HG03045 (cell line): ENCODE measurements around the gene MFSD8.
"Not testable (repeated sequence)": the region's sequence is repeated elsewhere in the genome, so short reads cannot be mapped to it uniquely, and the experiment has no call there.

Source experiments
- ATAC-seq: cut with Tn5 transposase; IDR thresholded peaks from one replicate; pipeline ENCODE4 v1.9.1; 2021; ENCODE audit warnings: mild to moderate bottlenecking, moderate library complexity; ENCODE audit not compliant: unreplicated experiment

The MFSD8 gene

DNA sequence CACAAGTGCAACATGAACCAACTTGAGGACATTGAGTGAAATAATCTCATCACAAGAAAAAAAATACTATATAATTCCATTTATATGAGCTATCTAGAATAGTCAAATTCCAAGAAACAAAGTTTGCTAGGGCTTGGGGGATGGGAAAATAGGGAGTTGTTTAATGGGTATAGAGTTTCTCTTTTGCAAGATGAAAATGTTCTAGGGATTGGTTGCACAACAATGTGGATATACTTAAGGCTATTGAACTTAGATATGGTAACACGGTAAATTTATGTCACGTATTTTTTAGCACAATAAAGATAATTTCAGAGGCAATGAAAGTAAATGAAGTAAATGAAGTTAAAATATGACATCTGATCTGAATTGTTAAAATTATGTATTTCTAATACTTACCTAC is 7.9 kb downstream of the MFSD8 start:
- ATAC-seq: no peak

DNA sequence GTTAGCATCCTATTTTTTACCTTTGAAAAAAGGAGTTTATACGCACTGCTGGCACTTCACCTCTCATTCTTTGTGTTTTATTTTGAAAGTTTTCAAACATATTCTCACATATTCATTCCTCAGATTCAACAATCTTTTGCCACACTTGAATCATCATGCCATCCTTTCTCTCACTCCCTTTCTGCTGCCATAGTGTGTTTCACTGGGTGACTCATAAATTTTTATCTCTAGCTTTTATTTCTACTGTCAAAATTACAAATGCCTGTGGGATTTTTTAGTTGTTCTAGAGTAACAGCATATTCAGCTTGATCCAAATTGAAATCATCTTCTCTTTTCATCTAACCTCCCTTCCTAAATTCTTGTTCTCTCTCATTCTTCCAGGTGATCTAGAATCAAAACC is 28.0 kb downstream of the MFSD8 start:
- ATAC-seq: no peak

DNA sequence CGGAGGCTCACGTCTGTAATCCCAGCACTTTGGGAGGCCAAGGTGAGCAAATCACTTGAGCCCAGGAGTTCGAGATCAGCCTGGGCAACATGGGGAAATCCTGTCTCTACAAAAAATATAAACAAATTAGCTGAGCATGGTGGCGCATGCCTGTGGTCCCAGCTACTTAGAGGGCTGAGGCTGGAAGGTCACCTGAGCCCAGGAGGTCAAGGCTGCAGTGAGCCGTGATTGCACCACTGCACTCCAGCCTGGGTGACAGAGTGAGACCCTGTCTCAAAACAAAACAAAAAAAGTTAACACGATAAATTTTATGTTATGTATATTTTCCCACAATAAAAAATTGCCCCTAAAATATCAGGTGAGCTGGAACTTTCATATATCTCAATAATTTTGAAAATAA is 33.1 kb downstream of the MFSD8 start:
- ATAC-seq: not testable (repeated sequence)

DNA sequence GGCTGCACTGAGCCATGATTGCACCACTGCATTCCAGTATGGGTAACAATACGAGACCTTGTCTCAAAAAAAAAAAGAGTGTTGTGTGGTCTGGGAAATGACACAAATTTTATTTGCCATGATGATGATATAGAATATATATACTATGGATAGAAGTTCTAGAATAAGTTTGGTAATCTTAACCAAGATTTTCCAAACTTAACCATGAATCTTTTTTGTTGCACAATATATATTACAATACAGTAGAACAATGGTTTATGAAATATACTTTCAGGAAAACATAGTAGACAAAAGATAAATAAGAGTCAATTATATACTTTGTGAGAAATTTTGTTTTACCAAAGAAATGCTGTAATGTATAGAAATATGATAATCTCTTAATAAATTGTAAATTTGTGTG is 34.8 kb downstream of the MFSD8 start:
- ATAC-seq: no peak

DNA sequence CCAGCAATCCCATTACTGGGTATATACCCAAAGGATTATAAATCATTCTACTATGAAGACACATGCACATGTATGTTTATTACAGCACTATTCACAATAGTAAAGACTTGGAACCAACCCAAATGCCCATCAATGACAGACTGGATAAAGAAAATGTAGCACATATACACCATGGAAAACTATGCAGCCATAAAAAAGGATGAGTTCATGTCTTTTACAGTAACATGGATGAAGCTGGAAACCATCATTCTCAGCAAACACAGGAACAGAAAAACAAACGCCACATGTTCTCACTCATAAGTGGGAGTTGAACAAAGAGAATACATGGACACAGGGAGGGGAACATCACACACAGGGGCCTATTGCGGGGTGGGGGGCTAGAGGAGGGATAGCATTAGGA is 39.3 kb downstream of the MFSD8 start:
- not testable (repeated sequence) for ATAC-seq

DNA sequence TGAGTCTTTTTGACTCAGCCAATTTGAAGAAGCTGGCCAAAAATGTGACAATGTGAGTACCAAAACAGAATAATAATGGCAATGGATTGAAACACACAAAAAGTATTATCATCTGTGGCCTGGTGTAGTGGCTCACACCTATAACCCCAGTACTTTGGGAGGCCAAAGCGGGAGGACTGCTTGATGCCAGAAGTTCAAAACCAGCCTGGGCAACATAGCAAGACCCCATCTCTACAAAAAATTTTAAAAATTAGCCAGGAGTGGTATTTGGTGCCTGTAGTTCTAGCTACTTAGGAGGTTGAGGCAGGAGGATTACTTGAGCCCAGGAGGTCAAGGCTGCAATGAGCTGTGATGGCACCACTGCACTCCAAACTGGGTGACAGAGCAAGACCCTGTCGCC is 42.7 kb downstream of the MFSD8 start:
- ATAC-seq: no peak

DNA sequence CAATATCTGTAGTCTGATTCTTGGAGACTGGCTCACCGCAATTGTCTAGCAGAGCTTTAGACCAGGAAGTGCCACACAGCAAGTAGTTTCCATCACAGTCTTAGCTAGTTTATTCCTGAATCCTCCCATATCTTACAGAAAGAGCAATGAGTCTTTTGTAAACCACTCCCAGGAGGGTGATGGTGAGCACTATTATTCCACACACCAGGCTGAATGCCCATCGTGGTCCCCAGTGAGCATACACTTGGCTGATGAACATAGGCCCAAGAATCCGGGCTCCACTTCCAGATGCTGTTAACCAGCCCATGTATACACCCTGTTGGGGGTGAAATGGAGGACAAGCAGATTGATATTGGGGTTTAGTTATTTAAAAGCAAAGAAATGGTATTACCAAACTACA is 44.5 kb downstream of the MFSD8 start:
- ATAC-seq: no peak

DNA sequence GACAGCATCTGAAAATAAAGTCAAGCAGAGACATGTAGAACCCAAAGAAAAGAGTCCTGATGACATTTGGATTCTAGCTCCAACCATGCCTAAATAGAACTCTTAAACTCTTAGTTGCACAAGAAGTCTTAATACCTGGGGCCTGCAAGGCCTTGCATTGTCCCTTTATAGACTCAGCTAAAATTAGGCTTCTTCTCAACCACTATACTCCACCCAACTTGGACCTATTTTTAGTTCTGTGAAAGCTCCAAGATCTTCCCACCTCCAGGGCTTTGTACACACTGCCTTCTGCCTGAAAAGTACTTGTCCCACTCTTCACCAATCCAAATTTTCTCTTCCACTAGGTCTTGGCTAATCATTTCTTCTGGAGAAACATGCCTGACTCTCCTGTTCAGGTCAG is 47.8 kb downstream of the MFSD8 start:
- no peak for ATAC-seq

DNA sequence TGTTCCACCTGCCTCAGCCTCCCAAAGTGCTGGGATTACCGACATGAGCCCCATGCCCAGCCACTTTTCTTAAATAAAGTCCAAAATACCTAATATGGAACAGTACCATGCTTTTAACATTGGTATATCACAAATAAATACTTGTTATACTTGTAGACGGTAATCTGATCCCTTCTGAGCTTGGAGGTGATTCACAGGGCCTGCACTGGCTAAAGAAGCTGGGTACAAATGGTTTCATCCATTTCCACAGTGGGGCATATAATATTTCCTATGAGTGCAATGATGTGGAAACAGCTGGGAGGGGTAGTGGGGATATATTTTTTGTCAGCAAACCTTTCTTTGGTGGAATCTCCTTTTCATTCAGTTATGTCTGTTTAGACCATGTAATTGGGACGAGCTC is 48.5 kb downstream of the MFSD8 start:
- ATAC-seq: no peak

DNA sequence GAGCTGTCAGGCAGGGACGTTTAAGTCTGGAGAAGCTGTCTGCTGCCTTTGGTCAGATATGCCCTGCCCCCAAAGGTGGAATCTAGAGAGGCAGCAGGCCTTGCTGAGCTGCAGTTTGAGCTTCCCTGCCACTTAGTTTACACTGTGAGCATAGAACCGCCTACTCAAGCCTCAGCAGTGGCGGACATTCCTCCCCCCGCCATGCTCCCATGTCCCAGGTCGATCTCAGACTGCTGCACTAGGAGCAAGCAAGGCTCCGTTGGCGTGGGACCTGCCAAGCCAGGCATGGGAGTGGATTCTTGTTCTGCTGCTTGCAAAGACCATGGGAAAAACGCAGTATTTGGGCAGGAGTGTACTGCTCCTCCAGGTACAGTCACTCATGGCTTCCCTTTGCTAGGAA is 59.9 kb downstream of the MFSD8 start:
- ATAC-seq: no peak

DNA sequence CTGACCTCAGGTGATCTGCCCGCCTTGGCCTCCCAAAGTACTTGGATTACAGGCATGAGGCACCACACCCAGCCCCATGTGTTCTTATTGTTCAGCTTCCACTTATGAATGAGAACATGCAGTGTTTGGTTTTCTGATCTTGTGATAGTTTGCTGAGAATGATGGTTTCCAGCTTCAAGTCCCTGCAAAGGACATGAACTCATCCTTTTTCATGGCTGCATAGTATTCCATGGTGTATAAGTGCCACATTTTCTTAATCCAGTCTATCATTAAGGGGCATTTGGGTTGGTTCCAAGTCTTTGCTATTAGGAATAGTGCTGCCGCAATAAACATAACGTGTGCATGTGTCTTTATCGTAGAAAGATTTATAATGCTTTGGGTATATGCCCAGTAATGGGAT is 65.3 kb downstream of the MFSD8 start:
- ATAC-seq: not testable (repeated sequence)

DNA sequence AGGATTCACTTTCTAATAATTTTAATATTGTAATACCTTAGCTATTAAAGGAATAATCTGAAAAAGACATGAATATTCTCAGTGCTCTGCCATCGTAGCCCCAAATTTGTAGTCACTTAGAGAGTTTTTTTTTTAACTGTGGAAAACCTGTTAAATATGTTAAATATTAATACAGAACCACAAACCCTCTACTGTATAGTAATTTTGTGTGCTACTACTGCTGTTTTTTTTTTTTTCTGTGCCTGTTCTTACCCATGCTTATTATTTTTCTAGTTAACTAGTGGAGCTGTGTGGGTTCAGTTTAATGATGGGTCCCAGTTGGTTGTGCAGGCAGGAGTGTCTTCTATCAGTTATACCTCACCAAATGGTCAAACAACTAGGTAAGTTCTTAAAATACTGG is 68.4 kb downstream of the MFSD8 start:
- no peak for ATAC-seq

DNA sequence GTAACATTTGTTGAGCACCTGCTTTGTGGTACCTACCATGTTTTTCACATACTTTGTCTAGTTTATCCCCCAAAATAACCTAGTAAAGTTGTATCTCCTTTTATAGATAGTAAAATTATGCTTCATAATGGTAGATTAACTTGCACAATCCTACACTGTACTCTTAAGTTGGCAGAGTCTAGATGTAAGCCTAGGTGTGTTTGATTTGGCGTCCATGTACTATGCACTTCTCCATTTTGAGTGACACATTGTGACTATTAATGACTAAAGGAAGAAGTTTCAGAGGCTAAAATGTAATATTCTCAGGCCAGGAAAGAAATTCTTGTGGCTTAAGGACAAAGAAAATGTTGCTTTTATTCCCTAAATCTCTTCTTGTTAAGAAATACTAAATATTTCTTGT is 68.9 kb downstream of the MFSD8 start:
- no peak for ATAC-seq

DNA sequence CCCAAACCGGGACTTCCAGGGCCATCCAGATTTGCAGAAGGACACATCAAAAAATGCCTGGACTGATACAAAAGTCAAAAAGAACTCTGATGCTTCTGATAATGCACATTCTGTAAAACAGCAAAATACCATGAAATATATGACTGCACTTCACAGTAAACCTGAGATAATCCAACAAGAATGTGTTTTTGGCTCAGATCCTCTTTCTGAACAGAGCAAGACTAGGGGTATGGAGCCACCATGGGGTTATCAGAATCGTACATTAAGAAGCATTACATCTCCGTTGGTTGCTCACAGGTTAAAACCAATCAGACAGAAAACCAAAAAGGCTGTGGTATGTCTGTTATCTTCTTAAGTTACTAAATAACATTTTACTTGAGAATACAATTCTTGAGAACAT is 75.1 kb downstream of the MFSD8 start:
- ATAC-seq: no peak

DNA sequence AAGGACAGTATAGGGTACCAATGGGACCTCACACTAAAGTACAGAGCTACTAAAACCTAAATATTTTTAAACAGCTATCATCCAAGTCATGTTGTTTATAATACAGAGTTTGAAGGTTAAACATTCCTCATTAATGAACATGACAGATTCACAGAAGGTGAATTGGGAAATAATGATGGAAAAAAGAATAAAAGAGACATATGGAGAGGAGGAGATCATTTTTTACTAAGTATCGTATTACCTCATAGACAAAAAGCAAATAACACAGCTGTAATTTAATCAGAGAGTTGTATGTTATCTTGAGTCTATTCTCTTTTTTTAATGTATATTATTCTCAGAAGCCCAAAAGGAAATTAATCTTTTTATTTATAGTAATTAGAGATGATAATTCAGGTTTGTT is 76.4 kb downstream of the MFSD8 start:
- ATAC-seq: no peak

DNA sequence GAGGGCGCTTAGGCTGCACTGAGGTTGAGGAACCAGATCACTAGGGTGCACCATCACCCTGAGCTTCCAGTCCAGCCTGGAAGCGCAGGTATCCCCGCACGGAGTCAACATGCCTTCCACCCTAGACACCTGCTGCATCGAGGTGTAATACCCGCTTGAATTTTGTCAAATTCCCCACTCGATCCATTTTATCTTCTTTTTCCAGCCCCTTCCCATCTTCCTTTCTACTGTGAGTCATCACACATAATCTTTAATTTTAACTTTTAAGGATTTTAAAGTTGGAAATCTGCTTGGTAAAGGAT is 83.5 kb downstream of the MFSD8 start:
- peak; percentile 43 for ATAC-seq

DNA sequence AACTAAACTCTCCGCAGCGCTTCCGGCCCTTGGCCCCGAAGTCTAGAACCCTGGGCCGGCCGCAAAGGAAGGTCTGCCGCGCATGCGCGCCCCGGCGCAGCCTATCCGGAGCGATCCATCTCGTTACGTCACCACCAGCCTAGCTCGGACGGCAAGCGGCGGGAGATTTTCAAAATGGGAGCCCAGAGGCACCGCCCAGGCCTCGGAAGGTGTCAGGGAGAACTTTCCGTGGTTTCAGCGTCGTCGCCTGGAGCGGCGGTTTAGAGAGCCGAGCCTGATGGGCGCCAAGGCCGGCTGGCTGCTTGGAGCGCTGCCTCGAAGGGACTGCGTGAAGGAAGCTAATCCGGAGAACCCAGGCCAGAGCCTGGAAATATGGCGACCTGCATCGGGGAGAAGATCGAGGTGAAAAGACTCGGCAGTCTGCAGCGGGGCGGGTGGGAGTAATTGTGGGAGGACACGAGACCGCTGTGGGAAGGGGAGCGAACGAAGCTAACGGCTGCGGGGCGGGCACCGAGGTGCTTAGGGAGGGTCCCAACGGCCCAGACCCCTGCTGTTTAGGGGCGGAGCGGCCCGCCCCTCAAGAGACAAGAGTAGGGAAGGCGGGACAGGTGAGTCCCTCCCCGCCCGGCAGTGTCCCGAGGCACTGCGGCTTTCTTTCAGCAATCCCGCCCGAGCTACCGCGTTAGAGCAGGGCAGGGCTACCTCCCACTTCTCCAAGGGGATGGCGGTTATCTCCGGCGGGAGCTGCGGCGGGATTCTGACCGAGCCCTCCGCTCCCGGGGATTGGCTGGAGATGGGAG is 84.0 kb downstream of the MFSD8 start, which contains the start of gene PLK4:
Gene PLK4 (plus strand): TSS at position 131 of the 800 bp plus-strand sequence. CDS start 242 bp downstream, at position 373.
- ATAC-seq: peak; percentile 94

DNA sequence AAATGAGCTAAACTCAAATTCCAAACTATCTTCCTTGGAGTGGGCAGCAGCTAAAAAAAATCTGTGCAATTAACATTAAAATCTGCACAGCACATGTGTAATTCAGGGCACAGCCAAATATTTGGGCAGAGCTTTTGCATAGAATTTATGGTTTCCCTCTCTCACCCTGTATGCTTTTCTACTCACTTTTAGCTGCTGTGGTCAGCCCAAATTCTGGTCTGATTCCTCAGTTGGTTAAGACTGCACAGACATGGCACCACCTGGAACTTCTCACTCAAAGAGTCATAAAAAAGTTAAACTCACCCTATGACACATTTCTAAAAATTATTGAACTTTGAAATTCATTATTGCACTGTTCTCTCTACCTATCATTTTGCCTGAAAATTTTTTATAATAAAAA is 89.2 kb downstream of the MFSD8 start:
- no peak for ATAC-seq

DNA sequence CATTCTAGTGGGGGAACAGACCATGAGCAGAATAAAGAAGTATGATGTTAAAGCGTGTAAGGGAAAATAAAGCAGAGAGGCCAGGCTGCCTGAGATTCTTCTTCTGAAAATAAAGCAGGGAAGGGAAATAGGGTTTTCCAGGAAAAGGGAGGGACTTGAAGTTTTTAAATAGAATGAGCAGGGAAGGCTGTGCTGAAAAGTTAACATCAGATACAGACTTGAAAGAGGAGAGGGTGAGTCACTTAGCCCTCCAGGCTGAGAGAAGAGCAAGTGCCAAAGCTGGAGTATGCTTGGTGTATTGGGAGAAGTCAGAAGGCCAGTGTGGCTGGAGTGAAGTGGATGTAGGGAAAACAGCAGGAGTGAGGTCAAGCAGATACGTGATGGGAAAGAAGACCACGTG is 94.3 kb downstream of the MFSD8 start:
- no peak for ATAC-seq

DNA sequence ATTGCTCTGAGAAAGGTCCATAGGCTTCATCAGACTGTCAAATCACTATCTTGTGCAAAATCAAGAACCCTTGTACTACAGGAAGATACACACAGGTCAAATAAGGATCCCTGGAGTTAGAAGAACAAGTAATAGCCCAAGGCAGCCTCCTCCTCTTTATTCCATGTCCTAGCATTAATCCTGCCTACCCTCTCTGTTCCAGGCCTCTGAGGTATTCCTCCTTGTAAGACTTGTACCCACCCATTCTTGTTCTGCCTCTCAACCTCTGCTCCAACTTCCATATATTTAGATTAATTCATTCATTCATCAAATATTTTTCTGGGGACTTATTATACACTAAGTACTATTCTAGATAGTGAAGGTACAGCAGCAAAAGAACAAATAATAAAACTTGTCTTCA is 94.7 kb downstream of the MFSD8 start:
- ATAC-seq: no peak

DNA sequence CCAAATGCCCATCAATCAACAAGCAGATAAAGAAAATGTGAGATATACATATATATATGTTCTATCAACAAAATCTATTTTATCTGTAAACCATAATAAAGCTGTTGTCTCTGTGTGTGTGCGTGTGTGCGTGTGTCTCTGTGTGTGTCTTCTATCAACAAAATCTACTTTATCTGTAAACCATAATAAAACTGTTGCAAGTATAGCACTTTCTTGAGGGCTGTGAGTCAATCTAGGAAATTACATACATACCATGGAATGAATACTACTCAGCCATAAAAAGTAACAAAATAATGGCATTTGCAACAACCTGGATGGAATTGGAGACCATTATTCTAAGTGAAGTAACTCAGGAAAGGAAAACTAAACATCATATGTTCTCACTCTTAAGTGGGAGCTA is 96.8 kb downstream of the MFSD8 start:
- no peak for ATAC-seq
